Mesenteric fat pad (tissue), 1 donor: ENCODE data around the gene CACNA2D2. TPM values are rescaled to one million over a fixed set of nuclear protein-coding genes. Genes with fewer than 3 reads are reported as not detected.

Experiments
- DNase-seq: peaks from one replicate; pipeline ENCODE4 v3.0.0-alpha.2; 2020; ENCODE audit warnings: low spot score
- total RNA-seq: library from RNA; stranded (reverse); fragmentation: NEBNext Ultra II Directional; extraction: Animal tissue kit (Norgen Biotek cat#: 25700); gene quantifications from one replicate; pipeline ENCODE4 v1.2.1, GENCODE V29; 2021
- donor health status: DM: yes; HTN: yes; CAD: no.

Gene CACNA2D2
- total RNA-seq, 1 donor from 2014 or later: 0.45 TPM

- no peak for DNase-seq
Observed at GRCh38 chr3:50401978-50402595, 101.3 kb downstream of the CACNA2D2 start.

DNA sequence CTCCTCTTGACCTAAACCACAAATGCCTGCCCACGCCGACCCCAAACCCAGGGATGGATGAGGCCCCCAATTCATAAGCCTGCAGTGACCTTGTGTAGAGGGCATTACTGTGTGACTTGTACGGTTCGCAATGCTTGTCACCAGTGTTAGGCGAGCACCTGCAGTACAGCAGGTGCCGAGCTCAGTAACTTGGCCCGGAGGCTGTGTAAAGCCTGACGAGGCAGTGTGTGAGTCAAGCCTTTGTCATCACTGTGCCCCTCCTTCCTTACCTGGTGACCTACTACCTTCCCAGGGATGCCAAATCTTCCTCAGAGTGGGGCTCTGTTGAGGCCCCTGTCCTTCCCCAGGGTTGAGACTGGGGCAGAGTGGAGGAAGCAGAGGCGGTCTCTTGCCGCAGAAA is 106.9 kb downstream of the CACNA2D2 start:
- DNase-seq: no peak

GRCh38 chr3:50395070-50395860 is 108.2 kb downstream of the CACNA2D2 start:
- DNase-seq: no peak

GRCh38 chr3:50393061-50393460 is 110.4 kb downstream of the CACNA2D2 start:
- DNase-seq: no peak

DNA sequence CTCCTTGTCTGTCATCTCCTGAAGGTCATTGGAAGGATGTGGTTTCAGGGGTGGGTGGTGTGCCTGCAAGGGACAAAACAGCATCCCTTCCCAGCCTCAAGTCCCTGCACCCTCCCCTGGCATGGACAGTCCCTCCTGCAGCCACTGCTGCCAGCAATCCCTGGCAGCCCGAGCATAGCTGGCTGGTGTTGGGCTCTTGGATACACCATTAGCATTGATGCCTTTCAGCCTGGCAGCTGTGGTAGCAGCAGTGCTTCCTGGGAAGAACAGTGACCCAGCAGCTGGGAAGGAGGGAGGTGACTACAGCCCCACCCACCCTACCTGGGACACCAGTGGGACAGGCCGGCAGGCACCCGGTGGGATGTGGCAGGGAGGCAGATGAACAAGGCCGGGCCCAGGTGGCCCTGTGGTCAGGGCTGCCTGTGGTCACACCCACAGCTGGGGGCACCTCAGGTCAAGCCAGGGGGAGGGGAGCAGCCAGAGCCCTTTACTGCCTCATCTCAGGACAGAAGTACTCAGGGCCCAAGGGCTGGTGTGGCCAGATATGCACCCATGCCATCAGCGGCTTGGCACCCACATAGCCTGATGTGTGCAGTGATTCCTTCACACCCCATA is 111.2 kb downstream of the CACNA2D2 start:
- no peak for DNase-seq

GRCh38 chr3:50390508-50391224 is 112.8 kb downstream of the CACNA2D2 start:
- peak; percentile 91 for DNase-seq

DNA sequence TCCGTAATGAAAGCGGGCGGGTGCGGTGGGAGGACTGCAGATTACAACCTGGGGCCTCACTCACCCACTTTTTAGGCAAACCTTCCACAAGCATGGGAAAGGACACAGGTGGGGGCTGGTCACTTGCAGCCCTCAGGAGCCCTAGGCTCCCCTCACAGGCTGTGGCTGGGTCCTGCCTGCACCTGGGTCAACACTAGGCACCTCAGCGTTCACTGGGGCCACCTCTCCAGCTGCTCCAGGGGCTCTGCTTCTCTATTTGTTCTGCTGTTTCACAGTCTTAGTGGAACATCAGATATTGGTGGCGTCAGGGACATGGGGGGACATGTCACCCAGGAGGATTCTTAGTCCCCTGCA is 114.0 kb downstream of the CACNA2D2 start:
- DNase-seq: no peak

DNA sequence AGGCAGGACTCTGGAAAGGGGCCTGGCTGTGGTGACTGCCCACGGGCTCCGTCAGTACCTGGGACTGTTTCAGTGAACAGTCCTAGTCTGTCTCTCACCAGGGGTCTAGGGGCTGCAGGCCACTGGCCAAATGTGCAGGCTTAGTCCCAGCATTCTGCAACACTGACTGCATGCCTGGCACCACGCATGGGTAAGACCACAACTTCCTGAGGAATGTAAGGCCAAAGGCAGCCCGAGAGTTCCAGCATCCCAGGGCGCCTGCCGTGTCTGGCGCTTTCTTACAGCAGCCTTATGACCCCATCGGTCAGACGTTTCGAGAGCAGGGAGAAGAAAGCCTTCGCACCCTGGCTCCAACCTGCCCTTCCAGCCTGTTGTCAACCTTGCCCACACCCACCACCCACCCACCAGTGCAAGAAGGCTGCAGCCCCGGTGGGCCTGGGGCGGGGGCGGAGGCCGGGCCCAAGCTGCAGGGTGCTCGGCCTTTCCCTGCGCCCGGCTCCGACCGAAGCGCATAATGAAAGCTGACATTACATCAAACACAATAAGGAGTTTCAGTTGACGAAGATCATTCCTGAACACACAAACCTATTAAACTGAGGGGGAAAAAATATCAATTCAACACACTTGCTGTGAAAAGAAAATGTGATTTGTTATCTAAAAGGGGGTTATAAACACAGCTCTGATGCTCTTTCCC is 114.6 kb downstream of the CACNA2D2 start:
- no peak for DNase-seq

DNA sequence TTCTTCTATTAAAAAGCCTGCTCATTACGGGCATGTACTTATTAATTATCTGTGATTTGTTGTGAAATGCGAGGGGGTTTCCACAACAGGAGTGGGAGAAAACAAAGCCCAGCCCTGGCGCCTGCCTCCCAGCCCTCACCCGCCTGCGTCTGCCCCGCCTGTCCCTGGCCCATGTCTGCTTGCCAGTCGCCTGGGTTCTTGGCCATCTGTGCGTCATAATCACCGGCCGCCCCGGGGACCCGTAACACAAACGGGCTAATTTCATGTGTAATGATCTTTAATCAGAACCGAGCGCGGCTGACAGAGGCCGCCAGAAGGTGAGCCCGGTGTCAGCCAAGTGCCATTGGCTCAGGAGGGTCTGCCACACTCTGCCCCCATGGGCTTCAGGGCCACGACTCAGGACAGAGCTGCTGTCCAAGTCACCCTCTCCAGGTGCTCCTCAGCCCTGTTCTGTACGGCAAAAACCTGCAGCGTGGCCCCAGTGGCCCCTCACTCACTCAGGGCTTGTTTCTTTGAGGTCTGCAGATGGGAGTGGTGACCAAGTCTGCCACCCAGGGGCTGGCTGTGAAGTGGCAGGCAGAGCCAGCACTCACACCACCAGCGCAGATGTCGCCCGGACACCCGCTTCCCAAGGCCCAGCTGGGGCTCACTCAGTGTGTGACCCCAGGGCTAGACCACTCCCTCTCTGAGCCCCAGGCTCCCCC is 115.3 kb downstream of the CACNA2D2 start:
- no peak for DNase-seq

DNA sequence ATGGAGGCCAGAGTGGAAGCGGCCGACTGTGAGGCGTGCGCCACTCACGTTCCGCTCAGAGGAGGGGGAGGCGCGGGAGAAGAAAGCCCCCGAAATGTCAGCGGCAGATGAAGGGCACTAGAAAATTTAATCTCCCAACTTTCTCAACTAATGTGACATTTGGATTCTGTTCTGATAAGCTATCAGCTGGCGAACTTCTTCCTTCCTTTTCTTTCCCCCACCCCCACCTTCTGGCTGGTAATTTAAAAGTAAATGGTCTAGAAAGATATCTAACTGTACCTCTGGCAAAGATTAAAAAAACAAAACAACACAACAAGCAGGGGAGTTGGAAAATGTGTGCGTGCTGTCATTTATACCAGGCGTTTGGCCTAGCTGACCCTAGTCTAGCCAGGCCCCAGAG is 117.7 kb downstream of the CACNA2D2 start:
- DNase-seq: no peak

DNA sequence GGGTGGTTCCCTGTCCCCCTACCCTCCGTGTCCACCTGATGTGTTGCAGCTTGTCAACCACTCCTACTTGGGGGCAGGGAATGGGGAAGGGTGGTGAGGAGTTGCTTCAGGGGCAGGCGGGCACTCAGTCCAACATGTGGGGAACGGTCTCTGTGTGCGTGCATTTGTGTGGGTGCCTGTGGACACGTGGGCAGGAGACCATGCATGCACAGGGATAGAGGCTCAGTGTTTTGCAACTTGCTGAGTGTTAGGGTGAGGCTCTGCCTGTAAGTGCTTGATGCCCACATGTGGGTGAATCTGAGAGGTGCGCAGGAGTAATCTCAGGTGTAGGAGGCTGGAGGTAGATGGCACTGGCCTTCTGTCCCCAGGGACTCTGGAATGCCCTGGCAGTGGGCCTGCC is 119.7 kb downstream of the CACNA2D2 start:
- no peak for DNase-seq

DNA sequence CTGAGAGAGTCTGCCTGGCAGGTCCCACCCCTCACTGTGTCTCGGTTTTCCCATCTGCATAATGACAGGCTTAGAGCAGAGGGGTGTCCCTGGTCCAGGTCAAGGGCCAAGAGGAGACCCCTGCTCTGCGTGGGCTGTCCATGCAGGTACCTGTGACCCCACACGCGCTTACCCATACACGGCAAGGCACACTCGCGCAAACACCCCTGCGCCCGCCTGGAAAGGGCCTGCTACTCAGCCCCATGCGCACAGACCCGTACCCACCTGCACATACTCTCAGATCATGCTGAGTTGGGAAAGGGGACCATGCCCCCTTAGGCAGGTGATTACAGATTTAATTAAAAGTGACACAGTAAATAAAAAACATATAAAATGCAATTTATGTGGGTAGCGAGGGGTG is 120.7 kb downstream of the CACNA2D2 start:
- no peak for DNase-seq

- no peak for DNase-seq
Observed at GRCh38 chr3:50381383-50381782, 122.1 kb downstream of the CACNA2D2 start.

DNA sequence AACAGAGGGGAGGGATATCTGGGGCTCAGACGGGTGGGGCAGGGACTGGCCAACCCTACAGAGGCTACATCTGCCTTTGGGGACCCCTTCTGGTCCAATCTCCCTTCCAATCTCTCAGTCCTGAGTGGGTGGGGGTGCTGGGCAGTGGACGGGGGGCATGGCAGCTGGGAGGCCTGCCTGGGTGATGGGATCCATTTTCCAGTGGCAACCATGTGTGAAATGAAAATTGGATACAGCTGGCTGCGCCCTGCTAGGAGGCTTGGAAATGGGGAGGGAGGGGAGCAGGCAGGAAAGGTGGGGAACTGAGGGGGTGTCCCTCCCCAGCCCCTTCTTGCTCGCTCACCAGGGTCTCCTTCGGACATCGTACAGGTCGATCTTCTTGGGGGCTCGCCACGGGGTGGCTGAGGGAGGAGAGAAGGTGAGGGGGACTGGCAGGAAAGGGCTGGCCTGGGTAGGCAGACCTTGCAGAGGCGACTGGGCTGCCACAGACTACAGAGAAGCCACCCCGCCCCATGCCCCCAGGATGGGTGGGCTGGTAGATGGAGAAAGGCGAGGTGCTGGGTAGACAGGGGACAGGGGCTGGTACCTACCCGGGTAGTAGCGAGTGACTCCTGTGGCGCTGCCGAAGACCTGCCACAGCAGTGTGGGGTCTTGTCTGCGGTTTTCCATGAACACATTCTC is 122.9 kb downstream of the CACNA2D2 start:
- no peak for DNase-seq

- DNase-seq: no peak
Observed at GRCh38 chr3:50378757-50379156, 124.7 kb downstream of the CACNA2D2 start.

GRCh38 chr3:50378024-50378423 is 125.4 kb downstream of the CACNA2D2 start:
- DNase-seq: no peak

- DNase-seq: no peak
Observed at GRCh38 chr3:50375258-50375931, 128.0 kb downstream of the CACNA2D2 start.

DNA sequence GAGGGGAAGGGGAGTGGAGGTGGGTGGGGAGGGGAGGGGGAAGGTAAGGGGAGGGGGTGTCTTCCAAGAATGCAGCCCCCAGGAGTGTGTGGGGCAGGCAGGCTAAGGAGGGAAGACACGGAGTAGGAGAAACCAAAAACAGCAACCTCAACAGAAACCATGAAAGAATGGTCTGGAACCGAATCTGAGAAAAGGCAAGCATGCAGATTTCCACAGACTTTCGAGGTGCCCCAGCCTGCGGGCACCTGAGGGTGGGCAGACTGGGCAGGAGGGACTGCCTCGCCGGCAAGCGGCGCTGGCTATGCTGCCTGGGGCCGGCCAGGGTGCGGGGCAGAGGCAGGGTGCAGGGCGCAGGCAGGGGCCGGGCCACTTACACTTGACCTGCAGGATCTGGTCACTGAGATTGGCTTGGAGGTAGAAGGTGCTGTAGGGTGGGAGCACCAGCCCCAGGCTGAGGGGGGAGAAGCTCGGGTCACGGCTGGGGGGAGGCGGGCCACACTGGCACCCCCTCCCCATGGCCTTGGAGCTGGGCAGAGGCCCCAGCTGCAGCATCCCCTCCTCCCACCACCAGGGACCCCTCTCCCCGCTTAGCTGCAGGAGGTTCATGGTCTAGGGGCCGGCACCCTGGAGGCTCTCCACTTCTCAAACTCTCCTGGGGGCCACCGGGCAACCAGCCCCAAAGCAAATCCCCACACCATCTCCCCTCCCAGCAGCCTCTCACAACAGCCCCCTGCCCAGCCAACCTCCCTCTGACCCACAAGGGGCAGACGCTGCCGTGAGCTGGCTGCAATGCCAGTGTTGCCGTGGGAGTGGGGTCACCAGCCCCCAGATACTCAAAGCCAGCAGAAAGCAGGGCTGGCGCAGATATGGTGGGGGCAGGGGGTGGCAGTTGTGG is 128.8 kb downstream of the CACNA2D2 start:
- no peak for DNase-seq
